Trophoblast cell (in vitro differentiated cells and primary cell): ENCODE measurements around the gene CUL4A.
"Not testable (repeated sequence)": the region's sequence is repeated elsewhere in the genome, so short reads cannot be mapped to it uniquely, and the experiment has no call there.

Experiments
- DNase-seq, 2 donors: peaks; one replicate each; pipeline ENCODE4 v3.0.0-alpha.2; 2016
- H2AFZ ChIP-seq: 2 replicates; pipeline ENCODE4 v1.6.1; 2013; ENCODE audit warnings: low read length, moderate library complexity, mild to moderate bottlenecking; ENCODE audit not compliant: insufficient read depth, poor library complexity
- H2AK5ac ChIP-seq: 2 replicates; pipeline ENCODE4 v1.6.1; 2013; ENCODE audit warnings: mild to moderate bottlenecking, low read length
- H2BK120ac ChIP-seq: 2 replicates; pipeline ENCODE4 v1.6.1; 2013; ENCODE audit warnings: low read length, mild to moderate bottlenecking, moderate library complexity; ENCODE audit not compliant: insufficient read depth, poor library complexity
- H2BK12ac ChIP-seq: 2 replicates; pipeline ENCODE4 v1.6.1; 2013; ENCODE audit warnings: mild to moderate bottlenecking, low read length, moderate library complexity
- H2BK5ac ChIP-seq: 2 replicates; pipeline ENCODE4 v1.6.1; 2013; ENCODE audit warnings: low read length, low read depth, moderate library complexity, mild to moderate bottlenecking; ENCODE audit not compliant: poor library complexity
- H3K14ac ChIP-seq: 2 replicates; pipeline ENCODE4 v1.6.1; 2013; ENCODE audit warnings: mild to moderate bottlenecking, low read length
- H3K18ac ChIP-seq: 2 replicates; pipeline ENCODE4 v1.6.1; 2013; ENCODE audit warnings: mild to moderate bottlenecking, low read length
- H3K23ac ChIP-seq: 2 replicates; pipeline ENCODE4 v1.6.1; 2013; ENCODE audit warnings: low read length
- H3K27ac ChIP-seq: 2 replicates; pipeline ENCODE4 v1.5.1; 2013; ENCODE audit warnings: low read depth, mild to moderate bottlenecking, inconsistent platforms, low read length, moderate library complexity
- H3K27me3 ChIP-seq: 2 replicates; pipeline ENCODE4 v1.6.1; 2013; ENCODE audit warnings: inconsistent platforms, mild to moderate bottlenecking, low read length, moderate library complexity; ENCODE audit not compliant: insufficient read depth
- H3K36me3 ChIP-seq, 2 experiments: 1 replicate in 1 of 2; 2 replicates in 1 of 2; pipeline ENCODE4 v1.6.1; 2013; ENCODE audit warnings: low read length in 2 of 2, mild to moderate bottlenecking in 2 of 2, moderate library complexity in 1 of 2; ENCODE audit not compliant: insufficient read depth in 2 of 2, control insufficient read depth in 1 of 2
- H3K4ac ChIP-seq: 2 replicates; pipeline ENCODE4 v1.6.1; 2013; ENCODE audit warnings: low read depth, mild to moderate bottlenecking, low read length, moderate library complexity
- H3K4me1 ChIP-seq, 2 experiments: 1 replicate in 1 of 2; 2 replicates in 1 of 2; pipeline ENCODE4 v1.6.1; 2013; ENCODE audit warnings: low read length in 2 of 2, mild to moderate bottlenecking in 2 of 2, moderate library complexity in 1 of 2; ENCODE audit not compliant: insufficient read depth in 2 of 2, control insufficient read depth in 1 of 2
- H3K4me2 ChIP-seq: 2 replicates; pipeline ENCODE4 v1.6.1; 2013; ENCODE audit warnings: inconsistent platforms, mild to moderate bottlenecking, low read length, moderate library complexity
- H3K4me3 ChIP-seq: 2 replicates; pipeline ENCODE4 v1.5.1; 2013; ENCODE audit warnings: mild to moderate bottlenecking, low read depth, low read length, inconsistent platforms
- H3K79me1 ChIP-seq: one replicate; pipeline ENCODE4 v1.6.1; 2013; ENCODE audit warnings: low read length
- H3K79me2 ChIP-seq: 2 replicates; pipeline ENCODE4 v1.6.1; 2013; ENCODE audit warnings: low read length, mild to moderate bottlenecking; ENCODE audit not compliant: control insufficient read depth, insufficient read depth, poor library complexity
- H3K9ac ChIP-seq: 2 replicates; pipeline ENCODE4 v1.6.1; 2013; ENCODE audit warnings: mild to moderate bottlenecking, low read length
- H3K9me3 ChIP-seq: 2 replicates; pipeline ENCODE4 v1.6.1; 2013; ENCODE audit warnings: low read depth, mild to moderate bottlenecking, control low read depth, inconsistent platforms, low read length; ENCODE audit not compliant: insufficient read depth
- H4K12ac ChIP-seq: 2 replicates; pipeline ENCODE4 v1.6.1; 2013; ENCODE audit warnings: low read depth, mild to moderate bottlenecking, low read length, moderate library complexity
- H4K8ac ChIP-seq: 2 replicates; pipeline ENCODE4 v1.6.1; 2013; ENCODE audit warnings: low read depth, mild to moderate bottlenecking, low read length, moderate library complexity
- H4K91ac ChIP-seq: one replicate; pipeline ENCODE4 v1.6.1; 2013; ENCODE audit warnings: low read depth, mild to moderate bottlenecking, low read length, moderate library complexity
- WGBS: extraction: QIAGEN DNeasy Blood & Tissue Kit; methylation state at CpG from one replicate; pipeline ENCODE4 v1.1.7; 2013; ENCODE audit warnings: missing lambda C conversion rate; ENCODE audit not compliant: insufficient read length, insufficient coverage; ENCODE audit errors: extremely low coverage; 5-methylcytosine and 5-hydroxymethylcytosine counted together

CUL4A gene

GRCh38 chr13:113161975-113162374 is 47.4 kb upstream of the CUL4A start:
- H3K18ac ChIP-seq, H3K36me3 ChIP-seq, H3K4me2 ChIP-seq, H2BK12ac ChIP-seq, H4K91ac ChIP-seq, H3K4me1 ChIP-seq, H3K9ac ChIP-seq, H4K8ac ChIP-seq, H2BK5ac ChIP-seq, H3K79me2 ChIP-seq, H3K9me3 ChIP-seq, H3K27ac ChIP-seq, H3K23ac ChIP-seq, H4K12ac ChIP-seq, DNase-seq, H3K14ac ChIP-seq, H3K4ac ChIP-seq, H2AK5ac ChIP-seq, H3K79me1 ChIP-seq, H2AFZ ChIP-seq, H3K27me3 ChIP-seq, H2BK120ac ChIP-seq, H3K4me3 ChIP-seq: not testable (repeated sequence)
- WGBS: no CpG with 5 or more reads among the region's 13 CpGs

- Histone ChIP-seq H3K36me3 (peaks cover 3% of the 10 kb centered on the region in 2 experiments), H3K23ac (no peak overlapping the region), H3K4me3 (no peak overlapping the region), H3K9ac (no peak overlapping the region), H3K27ac (no peak overlapping the region), H3K4ac (no peak overlapping the region), H4K91ac (no peak overlapping the region), H3K79me1 (no peaks in the 10 kb centered on the region), H4K8ac (no peak overlapping the region), H3K4me1 (no peaks in the 10 kb centered on the region), H3K18ac (no peak overlapping the region), H3K4me2 (no peak overlapping the region), H3K9me3 (no peaks in the 10 kb centered on the region), H2BK120ac (no peak overlapping the region), H2BK12ac (no peak overlapping the region), H2BK5ac (no peak overlapping the region), H2AFZ (no peak overlapping the region), H4K12ac (no peak overlapping the region), H3K79me2 (no peaks in the 10 kb centered on the region), H3K27me3 (no peaks in the 10 kb centered on the region), H2AK5ac (no peak overlapping the region), H3K14ac (no peak overlapping the region)
- DNase-seq: no peak
- WGBS: no CpG with 5 or more reads among the region's 25 CpGs
These were observed 46.4 kb upstream of the CUL4A start for GRCh38 chr13:113162783-113163685.

GRCh38 chr13:113164492-113164891 is 44.9 kb upstream of the CUL4A start:
- H3K36me3 ChIP-seq: peaks cover 5 to 6% of the 10 kb centered on the region in 2 experiments
- no peaks in the 10 kb centered on the region for H3K27me3 ChIP-seq
- no peak for DNase-seq
- no peak overlapping the region for H2BK5ac ChIP-seq
- no peak overlapping the region for H2BK12ac ChIP-seq
- H3K9ac ChIP-seq: no peak overlapping the region
- no peak overlapping the region for H2AK5ac ChIP-seq
- no peak overlapping the region for H3K23ac ChIP-seq
- H4K12ac ChIP-seq: no peak overlapping the region
- no peak overlapping the region for H3K4ac ChIP-seq
- no peak overlapping the region for H2AFZ ChIP-seq
- H3K4me3 ChIP-seq: no peak overlapping the region
- no peaks in the 10 kb centered on the region for H3K79me1 ChIP-seq
- H3K79me2 ChIP-seq: no peaks in the 10 kb centered on the region
- no peak overlapping the region for H3K18ac ChIP-seq
- H3K4me2 ChIP-seq: no peak overlapping the region
- no peak overlapping the region for H4K91ac ChIP-seq
- H3K14ac ChIP-seq: no peak overlapping the region
- no peaks in the 10 kb centered on the region for H3K9me3 ChIP-seq
- no peaks in the 10 kb centered on the region for H3K4me1 ChIP-seq
- H3K27ac ChIP-seq: no peak overlapping the region
- no peak overlapping the region for H4K8ac ChIP-seq
- no CpG with 5 or more reads among the region's 12 CpGs for WGBS
- H2BK120ac ChIP-seq: no peak overlapping the region

GRCh38 chr13:113166266-113166665 is 43.1 kb upstream of the CUL4A start:
- Histone ChIP-seq H4K12ac (no peak overlapping the region), H3K4me2 (no peak overlapping the region), H3K18ac (no peak overlapping the region), H2BK120ac (no peak overlapping the region), H4K8ac (no peak overlapping the region), H2AFZ (no peak overlapping the region), H2AK5ac (no peak overlapping the region), H3K9me3 (peaks cover 1% of the 10 kb centered on the region), H3K27me3 (no peaks in the 10 kb centered on the region), H3K4ac (no peak overlapping the region), H4K91ac (no peak overlapping the region), H3K14ac (no peak overlapping the region), H3K27ac (no peak overlapping the region), H3K79me1 (no peaks in the 10 kb centered on the region), H2BK5ac (no peak overlapping the region), H3K4me1 (no peaks in the 10 kb centered on the region), H3K4me3 (no peak overlapping the region), H3K79me2 (no peaks in the 10 kb centered on the region), H3K36me3 (peaks cover 8 to 11% of the 10 kb centered on the region in 2 experiments), H3K9ac (no peak overlapping the region), H3K23ac (no peak overlapping the region), H2BK12ac (no peak overlapping the region)
- no CpG with 5 or more reads among the region's 10 CpGs for WGBS
- DNase-seq: no peak
